Ovary (tissue), 3 donors: ENCODE data around the gene C8G.

Experiments used
- EP300 ChIP-seq: sonication (generic); formaldehyde crosslinking; IDR thresholded peaks from one replicate; pipeline ENCODE4 v1.6.1; 2017; ENCODE audit warnings: antibody characterized with exemption
- POLR2A ChIP-seq: fragments of 450-650 bp; IDR thresholded peaks from one replicate; pipeline ENCODE4 v1.6.1; 2017; ENCODE audit warnings: antibody characterized with exemption, mild to moderate bottlenecking, moderate library complexity
- TF ChIP-seq, protein P1 (sequence below), 3 donors: fragments of 450-650 bp in 2 of 3; fragments of 200-600 bp in 1 of 3; IDR thresholded peaks; one replicate each; pipeline versions ENCODE4 v1.5.1 to v1.8.0; 2016 to 2022; ENCODE audit warnings: antibody characterized with exemption in 3 of 3, mild to moderate bottlenecking in 1 of 3
- donor health status: DM: no; HTN: no; CAD: no.

DNA sequence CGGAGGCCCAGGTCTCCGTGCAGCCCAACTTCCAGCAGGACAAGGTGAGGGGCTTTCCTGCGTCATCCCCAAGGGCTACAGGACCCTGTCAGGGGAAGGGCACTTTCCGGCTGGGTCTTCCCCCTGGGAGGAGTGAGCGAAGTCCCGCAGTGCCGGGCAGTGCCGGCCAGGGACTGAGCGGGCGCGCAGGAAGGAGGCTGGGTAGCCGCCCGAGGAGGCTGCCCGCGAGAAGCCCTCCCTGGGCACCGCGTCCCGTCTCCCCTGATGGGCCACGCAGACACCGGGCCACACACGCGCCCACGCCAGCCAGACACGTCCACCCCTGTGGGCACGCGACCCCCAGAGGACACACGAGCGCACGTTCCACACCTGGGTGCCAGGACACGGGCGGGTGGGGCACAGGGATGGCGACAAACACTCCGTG lies 32.6 kb downstream of the C8G start:
- TF ChIP-seq, protein P1, sequence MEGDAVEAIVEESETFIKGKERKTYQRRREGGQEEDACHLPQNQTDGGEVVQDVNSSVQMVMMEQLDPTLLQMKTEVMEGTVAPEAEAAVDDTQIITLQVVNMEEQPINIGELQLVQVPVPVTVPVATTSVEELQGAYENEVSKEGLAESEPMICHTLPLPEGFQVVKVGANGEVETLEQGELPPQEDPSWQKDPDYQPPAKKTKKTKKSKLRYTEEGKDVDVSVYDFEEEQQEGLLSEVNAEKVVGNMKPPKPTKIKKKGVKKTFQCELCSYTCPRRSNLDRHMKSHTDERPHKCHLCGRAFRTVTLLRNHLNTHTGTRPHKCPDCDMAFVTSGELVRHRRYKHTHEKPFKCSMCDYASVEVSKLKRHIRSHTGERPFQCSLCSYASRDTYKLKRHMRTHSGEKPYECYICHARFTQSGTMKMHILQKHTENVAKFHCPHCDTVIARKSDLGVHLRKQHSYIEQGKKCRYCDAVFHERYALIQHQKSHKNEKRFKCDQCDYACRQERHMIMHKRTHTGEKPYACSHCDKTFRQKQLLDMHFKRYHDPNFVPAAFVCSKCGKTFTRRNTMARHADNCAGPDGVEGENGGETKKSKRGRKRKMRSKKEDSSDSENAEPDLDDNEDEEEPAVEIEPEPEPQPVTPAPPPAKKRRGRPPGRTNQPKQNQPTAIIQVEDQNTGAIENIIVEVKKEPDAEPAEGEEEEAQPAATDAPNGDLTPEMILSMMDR (IDR thresholded peaks at IDR 0.05), result no peak
- no peak for TF ChIP-seq POLR2A
- TF ChIP-seq EP300, result no peak
